Measurements from ENCODE around the gene WFIKKN1. TPM values are rescaled to one million over a fixed set of nuclear protein-coding genes. Genes with fewer than 3 reads are reported as not detected.

WFIKKN1 gene
- total RNA-seq, 1 donor from 2014 or later = 0.56 TPM

DNA sequence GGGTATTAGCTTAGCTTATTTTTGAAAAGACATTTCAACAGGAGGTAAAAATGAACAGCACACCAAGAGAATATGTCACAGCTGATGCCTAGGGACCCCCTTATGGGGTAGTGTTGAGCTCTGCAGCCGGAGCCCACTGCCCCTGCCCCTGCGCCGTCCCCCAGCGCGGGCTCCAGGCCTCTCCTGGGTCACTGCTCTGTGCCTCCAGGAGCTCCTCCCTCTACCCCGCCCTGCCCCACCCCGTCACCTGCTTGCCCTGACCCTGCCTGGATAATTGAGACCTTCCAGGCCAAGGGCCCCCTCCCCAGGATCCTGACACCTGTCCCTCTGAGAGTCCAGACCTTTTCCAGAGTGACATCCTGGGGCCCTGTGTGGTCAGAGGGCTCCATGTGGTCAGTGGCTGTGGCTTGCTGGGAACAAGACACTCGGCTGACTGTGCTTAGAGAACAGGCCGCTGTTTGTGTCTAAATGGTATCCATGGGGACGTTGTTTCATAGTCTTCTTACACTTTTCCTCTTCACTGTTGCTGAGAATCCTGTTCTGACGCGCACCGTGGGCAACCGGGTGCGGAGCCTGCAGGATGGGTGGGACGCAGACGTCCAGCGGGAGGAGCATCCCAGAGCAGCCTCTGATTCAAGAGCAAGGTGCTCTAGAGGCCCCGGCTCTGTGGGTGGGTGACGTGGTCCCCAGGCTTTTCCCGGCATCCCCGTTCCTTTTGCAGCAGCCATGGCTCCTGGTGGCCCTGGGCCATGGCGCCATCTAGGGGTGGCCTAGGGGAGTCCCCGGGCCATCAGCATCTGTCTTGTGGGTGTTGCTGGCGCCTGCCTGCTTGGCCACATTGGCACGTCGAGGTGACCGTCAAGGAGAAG is 20.0 kb upstream of the WFIKKN1 start:
- Mint-ChIP-seq H3K36me3 (ENCODE audit: unreplicated experiment) (peaks cover 2% of the 10 kb centered on the region), H3K27ac (ENCODE audit: unreplicated experiment) (no peak overlapping the region), H3K4me1 (ENCODE audit: unreplicated experiment) (peaks cover 2% of the 10 kb centered on the region), H3K9me3 (ENCODE audit: unreplicated experiment) (no peaks in the 10 kb centered on the region), H3K27me3 (ENCODE audit: unreplicated experiment) (no peaks in the 10 kb centered on the region), H3K4me3 (ENCODE audit: unreplicated experiment) (no peak overlapping the region)
- TF ChIP-seq, protein P1, sequence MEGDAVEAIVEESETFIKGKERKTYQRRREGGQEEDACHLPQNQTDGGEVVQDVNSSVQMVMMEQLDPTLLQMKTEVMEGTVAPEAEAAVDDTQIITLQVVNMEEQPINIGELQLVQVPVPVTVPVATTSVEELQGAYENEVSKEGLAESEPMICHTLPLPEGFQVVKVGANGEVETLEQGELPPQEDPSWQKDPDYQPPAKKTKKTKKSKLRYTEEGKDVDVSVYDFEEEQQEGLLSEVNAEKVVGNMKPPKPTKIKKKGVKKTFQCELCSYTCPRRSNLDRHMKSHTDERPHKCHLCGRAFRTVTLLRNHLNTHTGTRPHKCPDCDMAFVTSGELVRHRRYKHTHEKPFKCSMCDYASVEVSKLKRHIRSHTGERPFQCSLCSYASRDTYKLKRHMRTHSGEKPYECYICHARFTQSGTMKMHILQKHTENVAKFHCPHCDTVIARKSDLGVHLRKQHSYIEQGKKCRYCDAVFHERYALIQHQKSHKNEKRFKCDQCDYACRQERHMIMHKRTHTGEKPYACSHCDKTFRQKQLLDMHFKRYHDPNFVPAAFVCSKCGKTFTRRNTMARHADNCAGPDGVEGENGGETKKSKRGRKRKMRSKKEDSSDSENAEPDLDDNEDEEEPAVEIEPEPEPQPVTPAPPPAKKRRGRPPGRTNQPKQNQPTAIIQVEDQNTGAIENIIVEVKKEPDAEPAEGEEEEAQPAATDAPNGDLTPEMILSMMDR (IDR thresholded peaks at IDR 0.05) = peak; percentile 55
- DNase-seq (ENCODE audit: extremely low spot score, unreplicated experiment) = no peak

DNA sequence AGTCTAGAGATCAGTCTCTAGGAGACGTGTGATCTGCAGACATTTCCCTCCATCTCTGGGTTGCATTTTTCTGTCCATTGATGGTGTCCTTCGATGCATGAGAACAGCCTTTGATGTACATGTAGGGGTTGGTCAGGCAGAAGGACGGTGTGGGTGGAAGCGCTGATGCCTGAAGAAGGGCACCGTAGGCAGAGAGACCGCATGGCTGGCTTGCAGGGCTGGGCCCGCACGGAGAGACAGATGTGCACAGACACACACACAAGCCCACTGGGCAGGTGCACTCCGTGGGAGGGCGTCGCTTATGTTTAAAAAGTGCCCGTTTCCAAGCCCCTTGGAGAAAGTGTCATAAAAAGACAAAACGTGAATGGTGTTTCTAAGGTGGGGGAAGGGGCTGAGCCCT is 15.7 kb upstream of the WFIKKN1 start:
- peaks cover 2% of the 10 kb centered on the region for H3K4me1 Mint-ChIP-seq (ENCODE audit: unreplicated experiment)
- no peak overlapping the region for H3K27ac Mint-ChIP-seq (ENCODE audit: unreplicated experiment)
- TF ChIP-seq, protein P1 (IDR thresholded peaks at IDR 0.05) = no peak
- peaks cover 4% of the 10 kb centered on the region for H3K36me3 Mint-ChIP-seq (ENCODE audit: unreplicated experiment)
- no peaks in the 10 kb centered on the region for H3K9me3 Mint-ChIP-seq (ENCODE audit: unreplicated experiment)
- no peaks in the 10 kb centered on the region for H3K27me3 Mint-ChIP-seq (ENCODE audit: unreplicated experiment)
- no peak for DNase-seq (ENCODE audit: extremely low spot score, unreplicated experiment)
- H3K4me3 Mint-ChIP-seq (ENCODE audit: unreplicated experiment) = no peak overlapping the region

GRCh38 chr16:616733-617586 is 13.8 kb upstream of the WFIKKN1 start:
- TF ChIP-seq, protein P1 (IDR thresholded peaks at IDR 0.05) = no peak
- H3K27me3 Mint-ChIP-seq (ENCODE audit: unreplicated experiment) = no peaks in the 10 kb centered on the region

GRCh38 chr16:617855-618254 is 12.9 kb upstream of the WFIKKN1 start:
- Mint-ChIP-seq H3K27me3 (ENCODE audit: unreplicated experiment) (no peaks in the 10 kb centered on the region), H3K27ac (ENCODE audit: unreplicated experiment) (no peak overlapping the region), H3K36me3 (ENCODE audit: unreplicated experiment) (peaks cover 4% of the 10 kb centered on the region), H3K4me3 (ENCODE audit: unreplicated experiment) (no peak overlapping the region), H3K4me1 (ENCODE audit: unreplicated experiment) (peaks cover 4% of the 10 kb centered on the region), H3K9me3 (ENCODE audit: unreplicated experiment) (no peaks in the 10 kb centered on the region)
- TF ChIP-seq, protein P1 (IDR thresholded peaks at IDR 0.05) = no peak
- DNase-seq (ENCODE audit: extremely low spot score, unreplicated experiment) = no peak

More at GRCh38 chr16:616733-617586, 13.8 kb upstream of the WFIKKN1 start:
- Mint-ChIP-seq H3K27ac (ENCODE audit: unreplicated experiment) (no peak overlapping the region), H3K4me3 (ENCODE audit: unreplicated experiment) (no peak overlapping the region), H3K9me3 (ENCODE audit: unreplicated experiment) (no peaks in the 10 kb centered on the region), H3K36me3 (ENCODE audit: unreplicated experiment) (peaks cover 4% of the 10 kb centered on the region), H3K4me1 (ENCODE audit: unreplicated experiment) (peaks cover 3% of the 10 kb centered on the region)
- no peak for DNase-seq (ENCODE audit: extremely low spot score, unreplicated experiment)

Data from osteocyte (in vitro differentiated cells).